Measurements from ENCODE around the gene RAPGEF6. TPM values are rescaled to one million over a fixed set of nuclear protein-coding genes. Genes with fewer than 3 reads are reported as not detected.
A peak's percentile ranks its signal among the peaks of the same experiment; 100 is the strongest.

Gene RAPGEF6
- total and polyA plus RNA-seq, 12 donors = 1.5 to 16.3 (median 10.9) TPM

DNA sequence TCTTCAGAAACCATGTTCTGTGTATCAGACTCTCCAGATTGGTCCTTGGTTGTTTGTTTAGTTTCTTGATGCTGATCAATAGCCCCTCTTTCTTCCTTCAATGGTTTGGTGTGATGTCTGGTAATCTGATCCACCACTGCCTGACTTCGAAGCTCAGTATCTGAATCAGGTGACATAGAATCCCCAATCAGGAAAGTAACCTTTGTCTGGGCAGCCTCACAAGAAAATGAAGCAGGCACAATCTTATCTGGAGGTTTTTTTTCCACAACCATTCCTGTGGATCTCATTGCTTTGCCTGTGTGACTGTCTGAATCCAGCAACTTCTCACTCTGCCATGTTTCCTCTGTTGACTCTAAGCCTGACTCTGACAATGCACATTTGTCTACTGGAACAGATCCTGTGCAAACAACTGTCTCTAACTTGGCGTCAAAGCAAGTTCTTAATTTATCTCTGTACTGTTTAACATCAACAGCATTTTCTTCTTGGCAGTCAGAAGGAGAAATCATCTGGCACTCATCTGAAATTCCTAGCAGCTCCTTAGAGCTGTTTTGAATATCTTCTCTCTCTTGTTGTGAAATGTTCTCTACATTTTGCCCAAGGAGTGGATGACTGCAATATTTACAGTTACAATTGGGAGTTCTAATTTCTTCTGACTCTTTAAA is 37.1 kb upstream of the RAPGEF6 start:
- intact Hi-C loops (cut with DNase I) = loop anchor here in 2 of 10 donors (10.0 kb wide), 1 partner anchor 123 kb away; the partner anchor contains the start of gene FNIP1 (in 2 of the 2)
- H3K4me3 ChIP-seq = no peak overlapping the region
- ATAC-seq (peak; percentile 80 to 95 (median 92)), DNase-seq (peak in 1 of 2 donors; percentile 36)
- no peaks in the 10 kb centered on the region for H3K9me3 ChIP-seq
- peak overlapping the region; percentile 52 to 85 (median 72) for H3K27ac ChIP-seq
- no peaks in the 10 kb centered on the region for H3K27me3 ChIP-seq
- 17 to 25% methylated on average over 2 of the region's 2 CpGs for WGBS, 2 donors
- peaks cover 0 to 86% (median 15%) of the 10 kb centered on the region in 9 donors for H3K36me3 ChIP-seq
- peaks cover 4 to 47% (median 36%) of the 10 kb centered on the region in 9 donors for H3K4me1 ChIP-seq
- no peak for TF ChIP-seq CTCF (IDR thresholded peaks at IDR 0.05)

DNA sequence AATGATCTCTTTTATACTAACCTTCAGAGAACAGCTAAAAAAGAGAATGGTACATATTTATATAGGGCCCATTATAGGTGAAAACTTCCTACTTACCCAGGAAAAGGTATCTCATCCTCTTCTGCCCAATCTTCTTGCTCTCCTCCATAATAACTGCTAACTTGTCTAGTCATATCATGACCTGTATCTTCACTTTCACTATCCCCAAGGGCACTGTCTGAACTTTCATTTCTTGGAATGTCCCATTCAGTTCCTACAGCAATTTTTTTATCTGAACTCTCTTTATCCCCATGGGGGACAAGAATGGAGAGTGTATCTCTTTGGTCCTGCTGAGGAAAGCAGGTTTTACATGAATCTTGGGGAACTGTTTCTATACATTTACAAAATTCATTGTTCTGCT is 36.4 kb upstream of the RAPGEF6 start:
- no peak for TF ChIP-seq CTCF (IDR thresholded peaks at IDR 0.05)
- H3K36me3 ChIP-seq = peaks cover 0 to 86% (median 15%) of the 10 kb centered on the region in 9 donors
- H3K27me3 ChIP-seq = no peaks in the 10 kb centered on the region
- peak overlapping the region; percentile 52 to 85 (median 72) for H3K27ac ChIP-seq
- ATAC-seq = peak in 3 of 8 donors; percentile 20 to 41 (median 37)
- intact Hi-C loops (cut with DNase I) = loop anchor here in 2 of 10 donors (10.0 kb wide), 1 partner anchor 123 kb away; the partner anchor contains the start of gene FNIP1 (in 2 of the 2)
- no peak overlapping the region for H3K4me3 ChIP-seq
- peaks cover 4 to 47% (median 36%) of the 10 kb centered on the region in 9 donors for H3K4me1 ChIP-seq
- H3K9me3 ChIP-seq = no peaks in the 10 kb centered on the region
- no peak for DNase-seq

- TF ChIP-seq CTCF (IDR thresholded peaks at IDR 0.05) = no peak
- intact Hi-C loops (cut with DNase I) = no loop called here
- Histone ChIP-seq H3K27ac (no peak overlapping the region), H3K9me3 (peaks cover 0 to 17% (median 4%) of the 10 kb centered on the region in 11 donors), H3K36me3 (peaks cover 0 to 95% (median 19%) of the 10 kb centered on the region in 9 donors), H3K4me3 (no peak overlapping the region), H3K27me3 (no peaks in the 10 kb centered on the region), H3K4me1 (peaks cover 0 to 7% (median 0%) of the 10 kb centered on the region in 9 donors)
- DNase-seq = no peak
- ATAC-seq = no peak
- WGBS, 2 donors = 98 to 100% methylated on average over 1 of the region's 1 CpG
These were observed 29.9 kb upstream of the RAPGEF6 start for GRCh38 chr5:131664929-131665328.

DNA sequence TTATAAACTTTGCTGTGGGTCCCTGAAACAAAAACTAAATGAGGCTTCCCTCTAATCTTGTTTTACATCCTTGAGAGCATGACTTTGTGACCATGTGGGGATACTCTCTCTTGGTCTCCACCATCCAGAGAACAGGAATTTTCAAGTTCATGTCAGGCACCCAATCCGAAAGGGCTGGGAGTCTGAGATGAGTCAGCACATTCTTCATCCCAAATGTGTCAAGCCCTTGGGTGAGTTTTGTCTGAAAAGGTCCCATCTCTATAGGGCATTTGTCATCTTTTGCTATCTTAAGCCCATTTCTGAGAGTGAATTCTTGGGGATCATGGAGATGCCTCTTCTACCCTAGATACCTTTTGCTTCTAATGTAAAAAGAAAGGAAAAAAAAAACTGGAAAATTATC is 26.9 kb upstream of the RAPGEF6 start:
- DNase-seq (no peak), ATAC-seq (no peak)
- intact Hi-C loops (cut with DNase I) = no loop called here
- Histone ChIP-seq H3K9me3 (peaks cover 0 to 22% (median 4%) of the 10 kb centered on the region in 11 donors), H3K4me1 (peaks cover 0 to 3% (median 0%) of the 10 kb centered on the region in 9 donors), H3K4me3 (no peak overlapping the region), H3K27ac (no peak overlapping the region), H3K36me3 (peaks cover 0 to 83% (median 24%) of the 10 kb centered on the region in 9 donors), H3K27me3 (no peaks in the 10 kb centered on the region)
- no peak for TF ChIP-seq CTCF (IDR thresholded peaks at IDR 0.05)
- WGBS, 2 donors = 90 to 97% methylated on average over 1 of the region's 1 CpG

Data from heart right ventricle (tissue), 16 donors.